Skeletal muscle tissue (tissue), 4 donors: ENCODE results near the gene KNCN. TPM values are rescaled to one million over a fixed set of nuclear protein-coding genes. Genes with fewer than 3 reads are reported as not detected.
A peak's percentile ranks its signal among the peaks of the same experiment; 100 is the strongest.

Experiments
- H3K27ac ChIP-seq: one replicate; pipeline ENCODE4 v1.7.0; 2013; ENCODE audit warnings: mild to moderate bottlenecking, low read depth, low read length, inconsistent platforms
- H3K27me3 ChIP-seq, 3 donors: one replicate each; pipeline ENCODE4 v1.7.0; 2013; ENCODE audit warnings: low read length in 3 of 3; ENCODE audit not compliant: control insufficient read depth in 3 of 3, insufficient read depth in 3 of 3
- H3K36me3 ChIP-seq, 3 donors: one replicate each; pipeline ENCODE4 v1.7.0; 2013; ENCODE audit warnings: low read length in 3 of 3; ENCODE audit not compliant: control insufficient read depth in 3 of 3, insufficient read depth in 3 of 3
- H3K4me1 ChIP-seq, 3 donors: one replicate each; pipeline ENCODE4 v1.7.0; 2013; ENCODE audit warnings: low read length in 3 of 3, mild to moderate bottlenecking in 3 of 3; ENCODE audit not compliant: control insufficient read depth in 3 of 3, insufficient read depth in 3 of 3
- H3K4me3 ChIP-seq, 3 donors: one replicate each; pipeline ENCODE4 v1.7.0; 2013; ENCODE audit warnings: low read length in 3 of 3
- H3K9ac ChIP-seq, 3 donors: one replicate each; pipeline ENCODE4 v1.7.0; 2013; ENCODE audit warnings: low read length in 3 of 3, mild to moderate bottlenecking in 3 of 3, moderate library complexity in 2 of 3, low read depth in 1 of 3
- H3K9me3 ChIP-seq, 3 donors: one replicate each; pipeline ENCODE4 v1.7.0; 2013; ENCODE audit warnings: low read length in 3 of 3; ENCODE audit not compliant: control insufficient read depth in 3 of 3
- total RNA-seq: library from RNA; depleted of rRNA; stranded (reverse); fragments of >200 nt; gene quantifications from one replicate; pipeline ENCODE4 v1.2.3, GENCODE V29; 2014
- donor health status: Osteomylitis.

KNCN gene
- total RNA-seq, 1 donor from 2014 or later = not detected

DNA sequence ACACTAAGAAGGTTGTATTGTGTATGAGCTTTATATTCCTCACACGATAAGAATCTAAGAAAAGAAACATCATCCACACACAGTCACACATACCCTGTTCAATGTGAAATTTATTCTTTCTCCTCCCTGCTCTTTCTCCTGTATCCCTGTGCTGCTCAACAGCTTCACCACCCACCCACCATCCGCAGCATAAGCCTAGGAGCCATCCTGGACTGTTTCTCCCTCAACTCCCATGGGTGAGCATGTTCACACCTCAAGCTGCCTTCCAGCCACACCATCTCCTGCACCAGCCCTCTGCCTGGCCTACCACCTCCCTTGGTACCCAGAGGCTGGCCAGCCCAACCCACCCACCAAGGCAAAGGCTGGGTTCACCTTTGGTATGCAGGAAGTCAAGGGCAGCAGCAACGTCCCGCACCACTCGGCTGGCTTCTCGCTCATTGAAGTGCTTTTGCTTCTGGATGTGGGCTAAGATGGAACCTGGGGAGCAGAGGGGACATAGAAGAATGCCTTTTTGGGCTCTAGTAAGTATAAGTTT, 20.3 kb upstream of the KNCN start:
- Histone ChIP-seq H3K4me3 (no peak overlapping the region), H3K4me1 (no peaks in the 10 kb centered on the region), H3K9me3 (no peaks in the 10 kb centered on the region), H3K27me3 (no peaks in the 10 kb centered on the region), H3K9ac (no peak overlapping the region), H3K27ac (no peak overlapping the region), H3K36me3 (peaks cover 28 to 47% (median 40%) of the 10 kb centered on the region in 3 donors)

- H3K27ac ChIP-seq = no peak overlapping the region
- H3K36me3 ChIP-seq = peaks cover 25 to 47% (median 40%) of the 10 kb centered on the region in 3 donors
- no peak overlapping the region for H3K4me3 ChIP-seq
- H3K9me3 ChIP-seq = no peaks in the 10 kb centered on the region
- no peaks in the 10 kb centered on the region for H3K4me1 ChIP-seq
- no peak overlapping the region for H3K9ac ChIP-seq
- no peaks in the 10 kb centered on the region for H3K27me3 ChIP-seq
Observed at GRCh38 chr1:46569884-46570725, 18.7 kb upstream of the KNCN start.

GRCh38 chr1:46569116-46569515, 17.7 kb upstream of the KNCN start:
- Histone ChIP-seq H3K9ac (no peak overlapping the region), H3K27ac (no peak overlapping the region), H3K36me3 (peaks cover 30 to 48% (median 45%) of the 10 kb centered on the region in 3 donors), H3K9me3 (no peaks in the 10 kb centered on the region), H3K27me3 (no peaks in the 10 kb centered on the region), H3K4me1 (no peaks in the 10 kb centered on the region), H3K4me3 (no peak overlapping the region)

DNA sequence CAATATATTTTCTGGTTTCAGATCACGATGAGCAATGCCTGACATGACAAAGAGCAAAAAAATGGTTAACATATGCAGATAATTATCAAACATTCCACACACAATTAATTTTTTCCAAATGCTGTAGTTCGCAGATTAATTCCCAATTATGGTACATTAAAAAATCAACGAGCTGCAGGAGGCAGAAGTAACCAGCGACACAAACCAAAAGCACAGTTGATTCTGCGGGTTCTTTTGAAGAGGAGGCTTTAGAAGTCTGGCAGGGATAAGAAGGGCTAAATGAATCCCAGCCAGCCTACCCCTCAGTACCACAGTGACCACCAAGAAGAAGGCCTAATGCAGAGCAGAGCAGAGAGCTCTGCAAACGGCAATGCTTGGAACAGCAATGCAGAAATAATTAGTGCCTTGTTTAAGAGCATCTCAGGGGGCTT, 17.0 kb upstream of the KNCN start:
- Histone ChIP-seq H3K9me3 (no peaks in the 10 kb centered on the region), H3K4me1 (no peaks in the 10 kb centered on the region), H3K27me3 (no peaks in the 10 kb centered on the region), H3K9ac (no peak overlapping the region), H3K36me3 (peaks cover 32 to 47% (median 44%) of the 10 kb centered on the region in 3 donors), H3K27ac (no peak overlapping the region), H3K4me3 (no peak overlapping the region)

- no peak overlapping the region for H3K27ac ChIP-seq
- no peak overlapping the region for H3K4me3 ChIP-seq
- no peaks in the 10 kb centered on the region for H3K9me3 ChIP-seq
- no peaks in the 10 kb centered on the region for H3K4me1 ChIP-seq
- no peak overlapping the region for H3K9ac ChIP-seq
- H3K36me3 ChIP-seq = peaks cover 60 to 75% (median 69%) of the 10 kb centered on the region in 3 donors
- H3K27me3 ChIP-seq = no peaks in the 10 kb centered on the region
Observed at GRCh38 chr1:46563341-46563740, 11.9 kb upstream of the KNCN start.

GRCh38 chr1:46562498-46562897, 11.1 kb upstream of the KNCN start:
- Histone ChIP-seq H3K4me1 (peaks cover 0 to 2% (median 0%) of the 10 kb centered on the region in 3 donors), H3K27me3 (no peaks in the 10 kb centered on the region), H3K36me3 (peaks cover 63 to 76% (median 71%) of the 10 kb centered on the region in 3 donors), H3K27ac (no peak overlapping the region), H3K4me3 (no peak overlapping the region), H3K9ac (no peak overlapping the region), H3K9me3 (no peaks in the 10 kb centered on the region)

GRCh38 chr1:46558966-46559365, 7.5 kb upstream of the KNCN start:
- Histone ChIP-seq H3K4me3 (no peak overlapping the region), H3K36me3 (peaks cover 44 to 54% (median 44%) of the 10 kb centered on the region in 3 donors), H3K9ac (peak overlapping the region in 1 of 3 donors; percentile 25), H3K27me3 (no peaks in the 10 kb centered on the region), H3K9me3 (no peaks in the 10 kb centered on the region), H3K27ac (no peak overlapping the region), H3K4me1 (peaks cover 0 to 2% (median 0%) of the 10 kb centered on the region in 3 donors)

DNA sequence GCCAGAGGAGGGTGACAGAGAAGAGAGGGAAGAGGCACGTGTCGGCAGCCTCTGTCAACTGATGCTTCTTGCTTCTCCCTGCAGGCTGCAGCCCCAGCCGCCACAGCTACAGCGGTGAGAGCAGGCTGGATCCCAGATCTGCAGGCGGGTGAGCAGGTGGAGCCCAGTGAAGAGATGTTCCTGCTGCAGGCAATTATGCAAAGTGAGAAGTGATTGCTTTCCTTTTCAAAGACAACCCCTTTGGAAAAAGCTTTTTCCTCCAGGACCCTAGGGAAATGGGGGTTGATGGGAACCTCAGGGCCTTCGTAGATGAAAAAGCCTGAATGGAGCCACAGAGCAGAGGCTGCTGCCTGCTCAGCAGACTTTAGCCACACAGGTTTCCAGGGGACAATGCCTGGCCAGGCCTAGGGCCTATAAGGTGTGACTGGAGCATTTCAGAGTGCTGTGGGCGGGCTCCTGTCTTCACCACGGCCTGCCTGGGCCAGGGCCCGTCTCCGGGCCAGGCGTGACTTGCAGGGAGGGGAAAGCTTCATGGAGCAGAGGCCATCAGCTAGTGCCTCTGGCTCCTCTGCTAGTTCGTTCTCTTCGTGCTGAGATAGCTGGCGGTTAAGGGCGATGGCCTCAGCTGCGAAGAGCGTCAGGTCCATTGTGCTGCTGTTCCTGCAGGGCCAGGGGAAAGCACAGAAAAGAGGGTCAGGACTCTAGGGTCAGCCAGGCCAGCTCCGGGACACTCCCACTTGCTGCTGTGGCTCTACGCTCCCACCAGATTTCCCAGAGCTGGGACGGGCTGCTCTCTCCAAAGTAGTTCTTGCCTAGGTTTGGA, 6.9 kb upstream of the KNCN start:
- Histone ChIP-seq H3K27ac (no peak overlapping the region), H3K9ac (no peak overlapping the region), H3K4me3 (no peak overlapping the region), H3K9me3 (no peaks in the 10 kb centered on the region), H3K36me3 (peaks cover 44 to 52% (median 44%) of the 10 kb centered on the region in 3 donors), H3K4me1 (peaks cover 0 to 2% (median 0%) of the 10 kb centered on the region in 3 donors), H3K27me3 (peaks cover 0 to 2% (median 1%) of the 10 kb centered on the region in 3 donors)

GRCh38 chr1:46557403-46557802, 6.0 kb upstream of the KNCN start:
- peaks cover 34 to 43% (median 37%) of the 10 kb centered on the region in 3 donors for H3K36me3 ChIP-seq
- no peak overlapping the region for H3K27ac ChIP-seq
- no peaks in the 10 kb centered on the region for H3K9me3 ChIP-seq
- H3K9ac ChIP-seq = no peak overlapping the region
- peaks cover 0 to 2% (median 0%) of the 10 kb centered on the region in 3 donors for H3K4me1 ChIP-seq
- no peak overlapping the region for H3K4me3 ChIP-seq
- peaks cover 0 to 4% (median 4%) of the 10 kb centered on the region in 3 donors for H3K27me3 ChIP-seq
